Esophagus muscularis mucosa (tissue), 3 donors: Measurements from ENCODE around the gene TEAD1.
A peak's percentile ranks its signal among the peaks of the same experiment; 100 is the strongest.

Experiments used
- POLR2A ChIP-seq: fragments of 450-650 bp; IDR thresholded peaks from one replicate; pipeline ENCODE4 v1.6.1; 2017; ENCODE audit warnings: antibody characterized with exemption, moderate library complexity, mild to moderate bottlenecking, low read depth
- POLR2AphosphoS5 ChIP-seq, 2 donors: sonication (generic); formaldehyde crosslinking; IDR thresholded peaks; one replicate each; pipeline ENCODE4 v1.6.1; 2017; ENCODE audit warnings: antibody characterized with exemption in 2 of 2
- TF ChIP-seq, protein P1 (sequence below), 3 experiments: fragments of 200-600 bp in 2 of 3; fragments of 450-650 bp in 1 of 3; sonication (generic) in 2 of 3; IDR thresholded peaks; one replicate each; pipeline ENCODE4 v1.5.1; 2017 to 2019; ENCODE audit warnings: antibody characterized with exemption in 3 of 3, mild to moderate bottlenecking in 2 of 3, moderate library complexity in 1 of 3

DNA sequence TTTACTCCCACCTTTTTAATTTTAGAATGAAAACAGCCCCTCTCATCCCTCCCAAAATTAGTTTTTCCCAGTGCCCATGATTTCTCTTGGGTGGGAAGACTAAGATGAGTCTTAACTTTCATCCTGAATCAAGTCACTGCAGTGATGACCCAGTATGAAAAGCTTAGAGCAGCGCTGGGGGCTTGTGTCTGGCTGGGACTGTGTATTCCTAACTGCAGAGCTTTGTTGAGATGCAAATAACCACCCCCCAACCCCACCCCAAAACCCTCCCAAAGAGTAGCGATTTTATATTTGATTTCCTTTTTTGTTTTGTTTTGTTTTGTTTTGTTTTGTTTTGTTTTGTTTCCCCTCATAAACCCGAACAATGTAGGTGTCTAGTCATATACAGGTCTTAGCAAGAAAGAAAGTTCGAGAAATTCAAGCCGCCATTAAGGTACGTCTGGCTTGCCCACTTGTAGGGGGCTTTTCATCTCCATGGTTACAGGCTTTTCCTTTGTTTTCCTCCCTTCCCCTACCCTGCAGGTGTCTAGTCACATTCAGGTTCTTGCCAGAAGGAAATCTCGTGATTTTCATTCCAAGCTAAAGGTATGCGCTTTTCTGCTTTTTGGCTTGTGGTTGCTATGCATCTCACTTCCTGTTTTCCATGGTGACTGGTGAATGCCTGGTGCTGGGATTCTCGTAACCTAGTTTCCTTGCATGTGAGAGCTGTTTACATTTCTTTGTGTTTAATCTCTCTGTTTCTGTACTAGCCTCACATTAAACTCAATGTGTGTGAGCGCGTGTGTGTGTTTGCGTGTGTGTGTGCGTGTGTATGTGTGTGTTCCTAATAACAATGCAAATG lies 190.3 kb downstream of the TEAD1 start:
- TF ChIP-seq, protein P1, sequence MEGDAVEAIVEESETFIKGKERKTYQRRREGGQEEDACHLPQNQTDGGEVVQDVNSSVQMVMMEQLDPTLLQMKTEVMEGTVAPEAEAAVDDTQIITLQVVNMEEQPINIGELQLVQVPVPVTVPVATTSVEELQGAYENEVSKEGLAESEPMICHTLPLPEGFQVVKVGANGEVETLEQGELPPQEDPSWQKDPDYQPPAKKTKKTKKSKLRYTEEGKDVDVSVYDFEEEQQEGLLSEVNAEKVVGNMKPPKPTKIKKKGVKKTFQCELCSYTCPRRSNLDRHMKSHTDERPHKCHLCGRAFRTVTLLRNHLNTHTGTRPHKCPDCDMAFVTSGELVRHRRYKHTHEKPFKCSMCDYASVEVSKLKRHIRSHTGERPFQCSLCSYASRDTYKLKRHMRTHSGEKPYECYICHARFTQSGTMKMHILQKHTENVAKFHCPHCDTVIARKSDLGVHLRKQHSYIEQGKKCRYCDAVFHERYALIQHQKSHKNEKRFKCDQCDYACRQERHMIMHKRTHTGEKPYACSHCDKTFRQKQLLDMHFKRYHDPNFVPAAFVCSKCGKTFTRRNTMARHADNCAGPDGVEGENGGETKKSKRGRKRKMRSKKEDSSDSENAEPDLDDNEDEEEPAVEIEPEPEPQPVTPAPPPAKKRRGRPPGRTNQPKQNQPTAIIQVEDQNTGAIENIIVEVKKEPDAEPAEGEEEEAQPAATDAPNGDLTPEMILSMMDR (IDR thresholded peaks at IDR 0.05): no peak
- TF ChIP-seq POLR2A: no peak
- peak; percentile 24 to 48 for TF ChIP-seq POLR2AphosphoS5 (IDR thresholded peaks at IDR 0.05)
